ENCODE data around the gene DCLRE1A.

GRCh38 chr10:113842171-113842570 lies 11.7 kb downstream of the DCLRE1A start:
- TF ChIP-seq CTCF (IDR thresholded peaks at IDR 0.05): no peak
- TF ChIP-seq POLR2A (IDR thresholded peaks at IDR 0.05): no peak

Measured in Peyer's patch (tissue), 4 donors.